Measurements from ENCODE around the gene ST7. TPM values are rescaled to one million over a fixed set of nuclear protein-coding genes. Genes with fewer than 3 reads are reported as not detected.

ST7 gene
- total RNA-seq, 1 experiment from 2014 or later: 19.6 TPM

DNA sequence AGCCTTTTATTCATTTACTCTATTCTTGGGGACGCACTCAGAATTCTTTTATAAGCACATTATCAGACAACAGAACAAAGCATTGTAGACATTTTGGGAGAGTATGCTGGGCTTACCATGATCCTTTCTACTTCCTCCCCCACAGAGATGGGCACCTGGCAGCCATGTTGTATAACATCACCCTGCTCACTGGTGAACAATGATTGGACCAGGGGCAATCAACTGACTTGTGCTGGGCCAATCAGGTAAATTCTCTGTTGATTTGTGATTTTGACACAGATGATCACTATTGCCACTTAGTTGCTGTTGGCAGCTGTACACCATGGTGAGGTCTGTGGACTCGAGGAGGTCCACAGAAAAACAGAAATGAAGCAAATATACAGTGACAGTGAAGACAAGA lies 325.9 kb downstream of the ST7 start:
- no peaks in the 10 kb centered on the region for H3K4me1 ChIP-seq (ENCODE audit: control insufficient read depth, insufficient read depth, low read length)
- intact Hi-C loops (cut with micrococcal nuclease; ENCODE audit: unreplicated experiment): no loop called here
- in situ Hi-C loops (cut with HindIII; ENCODE audit: low pct_unique_long_range_greater_than_20kb, low sequenced_read_pairs): no loop called here
- ChIA-PET CTCF (no interaction called here), POLR2A (no interaction called here)
- H3K36me3 ChIP-seq (ENCODE audit: control insufficient read depth, insufficient read depth, low read length): no peaks in the 10 kb centered on the region
- ATAC-seq: no peak
- H3K9me3 ChIP-seq (ENCODE audit: control insufficient read depth, insufficient read depth, low read depth, low read length): no peaks in the 10 kb centered on the region
- TF ChIP-seq CTCF (IDR thresholded peaks at IDR 0.05): no peak
- TF ChIP-seq TCF7L2 (IDR thresholded peaks at IDR 0.05; ENCODE audit: low read depth, low read length): no peak
- no peak for TF ChIP-seq SIN3A (IDR thresholded peaks at IDR 0.05; ENCODE audit: borderline replicate concordance, insufficient read depth, low read depth, low read length)
- H3K4me3 ChIP-seq (ENCODE audit: low read depth in 2 of 2, low read length in 2 of 2): no peak overlapping the region
- no peak for DNase-seq (ENCODE audit: low read depth, low spot score)
- peaks cover 4% of the 10 kb centered on the region; the same call in 1 of the 2 replicates for H3K27me3 ChIP-seq (ENCODE audit: control insufficient read depth, insufficient read depth, low read length)
- no peak overlapping the region for H3K27ac ChIP-seq (ENCODE audit: low read length)
- no TSS peak for BruUV-seq (replicated peaks)

Small RNA genes within 50 kb of the gene (microRNA-seq; reads per million reads assigned to microRNA genes)
- not detected for gene MIR6132 (ENCODE audit: unreplicated experiment)

Other genes starting within 250 kb of the ST7 start
- 195 TPM for gene CAPZA2, start 90.9 kb upstream of the ST7 start, total RNA-seq (2021; ENCODE audit: unreplicated experiment)

Measured in Panc1 (cell line).